Stimulated activated CD8-positive, alpha-beta memory T cell treated with anti-CD3 and anti-CD28 coated beads, Interleukin-4, amount 100 ng/mL, for 1 hour (primary cell): ENCODE results near the gene GPR35.
"Not testable (repeated sequence)": the region's sequence is repeated elsewhere in the genome, so short reads cannot be mapped to it uniquely, and the experiment has no call there.

Experiments used
- DNase-seq, 2 donors: peaks; one replicate each; pipeline ENCODE4 v3.0.0-alpha.2; 2020; ENCODE audit warnings: low read depth in 2 of 2, low spot score in 1 of 2

Gene GPR35

GRCh38 chr2:240602266-240603050 is 22.8 kb upstream of the GPR35 start:
- DNase-seq: no peak

DNA sequence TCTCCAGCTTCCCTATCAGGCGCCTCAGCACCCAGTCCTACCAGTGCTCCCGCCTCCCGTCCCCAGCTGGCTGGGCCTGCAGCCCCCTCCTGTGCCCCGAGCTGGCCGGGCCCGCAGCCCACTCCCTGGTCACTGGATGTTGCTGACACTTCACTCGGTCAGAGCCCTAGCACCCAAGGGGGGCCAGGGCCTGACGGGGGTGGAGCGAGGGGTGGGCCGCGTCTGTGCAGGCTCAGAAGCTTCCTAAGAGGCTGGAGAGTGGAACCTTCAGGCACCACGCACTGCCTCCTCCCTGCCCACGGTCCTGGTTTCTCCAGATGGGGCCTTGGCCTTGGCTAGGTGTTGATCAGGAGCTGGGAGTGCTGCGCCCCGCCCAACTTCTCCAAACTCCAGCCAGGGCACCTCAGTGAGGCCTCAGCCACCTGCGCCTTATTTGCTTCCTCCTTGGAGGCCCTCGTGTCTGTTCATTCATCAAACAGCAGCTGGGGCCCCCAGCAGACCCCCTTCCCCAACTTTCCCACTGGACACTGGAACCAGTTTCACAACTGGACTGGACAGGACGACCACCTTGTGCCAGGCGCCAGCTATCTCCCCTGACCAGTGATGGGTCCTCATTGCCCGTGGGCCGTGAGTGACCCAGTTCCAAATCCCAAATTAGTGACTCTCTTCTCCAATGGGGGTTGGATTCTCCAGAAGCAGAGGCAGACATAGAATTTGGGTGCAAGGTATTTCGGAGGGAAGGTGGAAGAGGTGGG is 22.0 kb upstream of the GPR35 start:
- no peak for DNase-seq

DNA sequence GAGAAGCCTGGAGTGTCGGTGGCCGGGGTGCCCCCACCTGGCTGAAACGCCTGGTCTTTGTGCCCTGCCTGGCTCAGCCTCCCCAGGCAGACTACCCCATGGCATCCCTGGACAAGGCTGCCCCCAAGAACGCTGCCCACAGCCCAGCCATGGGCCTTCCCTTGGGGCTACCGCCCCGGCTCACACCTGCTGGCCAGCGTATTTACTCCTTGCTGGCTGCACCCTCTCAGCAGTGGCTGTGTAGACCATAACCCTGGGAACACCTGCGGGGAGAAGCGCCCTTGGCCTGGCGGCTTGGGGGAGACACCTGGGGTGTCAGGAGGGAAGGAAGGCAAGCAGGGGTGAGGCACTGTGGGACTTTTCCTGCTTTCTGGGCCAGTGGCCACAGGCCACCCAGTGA is 21.4 kb upstream of the GPR35 start:
- DNase-seq: no peak

DNA sequence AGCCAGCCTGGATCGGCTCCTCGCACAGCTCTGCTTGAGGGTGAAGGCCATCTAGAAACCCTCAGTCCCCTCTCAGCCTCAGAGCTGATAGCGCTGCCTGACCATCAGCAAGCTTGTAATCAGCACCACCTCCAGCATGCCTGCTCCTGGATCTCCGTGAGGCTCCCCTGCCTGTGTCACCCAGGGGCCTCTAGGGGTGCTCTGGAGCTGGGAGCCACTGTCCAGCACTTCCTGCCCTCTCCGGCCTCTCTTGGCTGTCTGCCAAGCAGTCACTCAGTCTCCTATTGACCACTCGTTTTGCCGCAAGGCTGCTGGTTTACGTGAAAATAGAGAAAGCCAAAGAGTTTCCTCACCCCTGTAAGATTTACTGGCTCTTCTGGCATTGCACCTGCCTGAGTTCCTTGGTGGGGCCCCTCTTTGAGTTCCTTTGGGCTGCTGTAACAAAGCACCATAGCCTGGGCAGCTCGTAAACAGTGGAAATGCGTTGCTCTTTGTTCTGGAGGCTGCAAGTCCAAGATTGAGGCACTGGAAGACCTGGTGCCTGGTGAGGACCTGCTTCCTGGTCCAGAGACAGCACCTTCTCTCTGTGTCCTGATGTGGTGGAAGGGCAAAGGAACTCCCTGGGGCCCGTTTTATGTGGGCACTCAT is 20.9 kb upstream of the GPR35 start:
- no peak for DNase-seq

- no peak for DNase-seq
Observed at GRCh38 chr2:240604939-240605716, 20.2 kb upstream of the GPR35 start.

DNA sequence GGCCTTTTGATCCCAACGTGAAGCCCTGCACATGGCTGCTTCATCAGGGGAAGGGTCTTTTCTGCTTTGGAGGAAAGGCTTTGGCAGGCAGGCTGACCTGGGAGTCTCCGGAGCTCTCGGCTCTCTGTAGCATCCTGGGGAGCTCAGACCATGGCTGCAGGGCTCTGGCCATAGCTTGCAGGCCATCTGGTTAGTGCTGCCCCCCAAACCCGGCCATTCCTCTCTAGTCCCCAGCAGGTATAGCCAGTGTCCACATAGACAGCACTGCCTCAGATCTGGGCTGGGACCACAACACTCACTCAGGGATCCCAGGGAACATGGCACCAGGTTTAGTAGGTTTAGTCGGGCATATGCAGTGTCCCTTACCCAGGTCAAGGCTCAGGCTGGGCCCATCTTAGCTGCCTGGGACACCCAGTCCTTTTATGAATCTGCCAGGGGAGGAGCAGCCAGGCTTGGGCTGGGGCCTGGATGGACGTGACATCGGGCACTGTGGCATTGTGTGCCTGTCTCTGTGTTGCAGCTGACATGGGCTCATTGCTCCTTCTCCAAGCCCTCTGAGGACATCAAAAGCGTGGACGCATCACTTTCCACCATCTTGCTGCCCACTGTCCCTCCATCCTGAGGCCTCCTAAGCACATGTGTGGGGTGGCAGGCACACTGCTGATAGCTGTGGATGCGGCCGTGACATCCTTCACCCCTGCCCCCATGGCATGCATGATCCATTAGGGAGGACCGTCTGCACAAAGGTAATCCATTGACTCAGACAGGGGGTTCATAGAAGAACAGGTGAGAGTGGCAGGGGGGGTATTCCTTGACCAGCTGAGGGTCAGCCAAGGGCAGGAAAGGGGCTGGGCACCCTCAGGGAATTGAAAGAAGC is 19.2 kb upstream of the GPR35 start:
- no peak for DNase-seq

- no peak for DNase-seq
Observed at GRCh38 chr2:240611601-240612210, 13.6 kb upstream of the GPR35 start.

GRCh38 chr2:240613781-240614180 is 11.5 kb upstream of the GPR35 start:
- no peak for DNase-seq

DNA sequence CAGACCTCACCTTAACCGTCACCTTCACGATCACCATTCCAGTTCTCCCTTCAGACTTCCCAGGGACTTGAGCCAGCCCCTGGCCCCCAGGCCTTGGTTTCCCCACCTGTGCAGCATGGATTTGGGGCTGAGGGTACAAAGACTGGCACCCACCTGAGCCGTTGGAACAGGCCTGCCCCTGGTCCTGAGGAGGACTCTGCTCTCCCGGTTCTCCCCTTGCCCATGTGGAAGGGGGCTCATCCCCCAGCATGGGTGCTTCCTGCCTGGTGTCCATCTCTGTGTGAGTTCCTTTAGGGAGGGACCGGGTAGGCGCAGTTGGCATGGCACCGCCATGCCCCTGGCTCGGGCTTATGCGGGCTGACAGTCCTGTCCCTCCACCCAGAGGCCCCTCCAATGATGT is 10.9 kb upstream of the GPR35 start:
- no peak for DNase-seq

- DNase-seq: no peak
Observed at GRCh38 chr2:240615396-240615795, 9.9 kb upstream of the GPR35 start.

GRCh38 chr2:240615820-240616547 is 9.3 kb upstream of the GPR35 start:
- no peak for DNase-seq

- DNase-seq: not testable (repeated sequence)
Observed at GRCh38 chr2:240616860-240617666, 8.2 kb upstream of the GPR35 start.

GRCh38 chr2:240618776-240619175 is 6.5 kb upstream of the GPR35 start:
- no peak for DNase-seq

- no peak for DNase-seq
Observed at GRCh38 chr2:240619506-240620148, 5.7 kb upstream of the GPR35 start.

DNA sequence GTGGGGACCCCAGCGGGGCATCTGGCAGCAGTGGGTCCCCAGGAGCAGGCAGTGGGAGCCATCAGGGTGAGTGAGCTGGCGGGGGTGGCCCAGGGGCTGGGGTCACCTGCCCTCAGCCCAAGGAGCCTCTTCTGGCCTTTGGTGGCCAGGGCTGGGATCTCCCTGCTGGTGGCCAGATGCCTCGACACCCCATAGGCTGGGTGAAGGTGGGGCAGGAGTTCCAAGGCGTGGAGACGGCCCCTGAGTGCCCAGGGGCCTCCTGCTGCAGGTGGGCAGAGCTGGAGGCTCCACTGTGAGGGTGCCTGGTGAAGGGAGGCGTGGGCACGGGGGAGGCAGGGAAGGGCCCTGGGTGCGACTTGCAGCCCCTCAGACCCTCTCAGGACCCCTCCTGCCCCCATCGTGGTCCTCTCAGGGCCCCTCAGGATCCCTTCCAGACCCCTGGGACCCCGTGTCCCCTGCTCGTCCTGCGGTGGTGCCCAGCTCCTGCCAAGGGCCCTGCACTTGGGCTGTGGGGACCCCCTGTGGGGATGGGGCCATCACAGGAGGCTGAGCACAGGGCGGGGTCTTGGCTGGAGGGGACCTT is 5.0 kb upstream of the GPR35 start:
- DNase-seq: no peak

DNA sequence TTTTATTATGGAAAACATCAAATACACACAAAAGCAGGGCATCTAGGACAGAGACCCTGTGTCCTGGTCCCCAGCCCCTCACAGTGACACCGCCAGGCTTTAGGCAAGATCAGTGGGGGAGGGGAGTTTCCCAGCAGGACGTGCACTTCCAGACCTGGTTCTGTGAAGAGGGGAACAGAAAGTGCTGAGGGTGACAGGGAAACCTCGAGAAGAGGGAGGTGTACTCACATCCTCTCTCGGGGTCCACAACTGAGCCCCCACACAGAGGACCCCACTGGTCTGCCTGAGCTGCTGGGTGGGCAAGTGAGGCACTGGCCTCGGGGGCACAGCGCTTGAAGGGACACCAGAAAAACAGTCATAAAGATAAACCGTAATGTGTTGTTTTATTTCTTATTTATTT is 4.4 kb upstream of the GPR35 start:
- DNase-seq: no peak

DNA sequence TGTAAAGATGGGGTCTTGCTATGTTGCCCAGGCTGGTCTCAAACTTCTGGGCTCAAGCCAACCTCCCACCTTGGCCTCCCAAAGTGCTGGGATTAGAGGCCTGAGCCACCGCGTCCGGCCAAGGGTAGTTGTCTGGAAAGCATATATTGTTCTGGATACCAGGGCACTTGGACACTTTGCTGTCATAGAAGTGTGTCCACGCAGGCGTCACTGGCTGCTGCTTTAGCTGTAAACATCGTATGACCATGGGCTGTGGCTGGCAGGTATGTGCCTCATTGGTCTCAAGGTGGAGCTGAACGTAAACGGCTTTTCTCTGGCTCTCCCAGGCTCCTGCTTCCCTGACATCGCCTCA is 3.2 kb upstream of the GPR35 start:
- no peak for DNase-seq
